MCF 10A (cell line): ENCODE data around the gene KLHL25. TPM values are rescaled to one million over a fixed set of nuclear protein-coding genes. Genes with fewer than 3 reads are reported as not detected.
A peak's percentile ranks its signal among the peaks of the same experiment; 100 is the strongest.
"Not testable (repeated sequence)": the region's sequence is repeated elsewhere in the genome, so short reads cannot be mapped to it uniquely, and the experiment has no call there.

Experiments
- BruUV-seq: library from RNA; stranded (reverse); fragments of 400-500 nt; replicated peaks from 2 replicates; lab custom pipeline; 2021; lab: Mats Ljungman, UMichigan
- CTCF ChIA-PET: fragments of 300-600 bp; sonication (Branson Sonifier 250); formaldehyde crosslinking; extraction: SDS; loops from one replicate; lab custom pipeline; 2021; ENCODE audit warnings: antibody characterized with exemption, inconsistent platforms; lab: Yijun Ruan, JAX
- POLR2A ChIA-PET: fragments of 300-600, 350-650 bp; sonication (Branson Sonifier 250); formaldehyde crosslinking; extraction: SDS; loops from one replicate; lab custom pipeline; 2020; ENCODE audit warnings: antibody characterized with exemption, inconsistent platforms; lab: Yijun Ruan, JAX
- DNase-seq: peaks from one replicate; pipeline ENCODE4 v3.0.0-alpha.2; 2018; ENCODE audit not compliant: unreplicated experiment
- H3K27ac Mint-ChIP-seq: one replicate; pipeline ENCODE4 v1.8.0; 2022; ENCODE audit warnings: mild to moderate bottlenecking, low read depth, mixed read lengths; ENCODE audit not compliant: unreplicated experiment
- H3K27me3 Mint-ChIP-seq: one replicate; pipeline ENCODE4 v1.8.0; 2022; ENCODE audit warnings: mixed read lengths; ENCODE audit not compliant: insufficient read depth, unreplicated experiment
- H3K36me3 Mint-ChIP-seq: one replicate; pipeline ENCODE4 v1.8.0; 2022; ENCODE audit warnings: mild to moderate bottlenecking, moderate library complexity, mixed read lengths; ENCODE audit not compliant: insufficient read depth, unreplicated experiment
- H3K4me1 Mint-ChIP-seq: one replicate; pipeline ENCODE4 v1.8.0; 2022; ENCODE audit warnings: mixed read lengths; ENCODE audit not compliant: insufficient read depth, unreplicated experiment
- H3K4me3 Mint-ChIP-seq: one replicate; pipeline ENCODE4 v1.8.0; 2022; ENCODE audit warnings: mild to moderate bottlenecking, moderate library complexity, mixed read lengths; ENCODE audit not compliant: unreplicated experiment
- H3K9me3 Mint-ChIP-seq: one replicate; pipeline ENCODE4 v1.8.0; 2022; ENCODE audit warnings: mixed read lengths; ENCODE audit not compliant: unreplicated experiment
- intact Hi-C: fragments of 100-400 bp; cut with micrococcal nuclease; formaldehyde crosslinking; loops from 2 replicates; pipeline ENCODE4 v1.14.1; 2022
- total RNA-seq: library from RNA; stranded (reverse); gene quantifications from 2 replicates; pipeline ENCODE4 v1.2.3, GENCODE V29; 2022
- TF ChIP-seq, protein P1 (sequence below): fragments of 200-600 bp; IDR thresholded peaks from one replicate; pipeline ENCODE4 v1.8.0; 2022; ENCODE audit warnings: antibody characterized with exemption, mild to moderate bottlenecking; ENCODE audit not compliant: unreplicated experiment

Gene KLHL25
- total RNA-seq, 1 experiment from 2014 or later, result 3.1 TPM

DNA sequence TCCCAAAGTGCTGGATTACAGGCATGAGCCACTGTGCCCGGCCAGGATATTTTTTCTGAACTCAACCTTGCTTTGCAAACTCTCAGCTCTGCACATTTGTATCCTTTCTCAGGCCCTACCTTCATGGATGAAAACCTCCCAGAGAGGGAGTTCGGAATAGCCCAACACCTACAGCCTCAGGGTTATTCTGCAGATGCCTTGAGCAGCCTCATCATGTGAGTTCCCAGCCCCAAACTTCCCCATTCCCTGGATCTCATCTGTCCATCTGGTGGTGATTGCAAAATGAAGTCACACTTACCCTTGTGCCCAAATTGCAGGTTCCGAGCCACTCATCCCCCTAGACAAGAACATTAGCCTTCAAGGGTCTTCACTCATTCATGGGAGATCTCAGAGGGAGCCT is 39.9 kb upstream of the KLHL25 start:
- intact Hi-C loops, result loop anchor here (10.0 kb wide), 1 partner anchor 340 kb away; no protein-coding TSS in a partner anchor
- Mint-ChIP-seq H3K4me1 (no peaks in the 10 kb centered on the region), H3K27ac (no peak overlapping the region), H3K36me3 (no peaks in the 10 kb centered on the region), H3K9me3 (no peaks in the 10 kb centered on the region), H3K4me3 (no peak overlapping the region), H3K27me3 (peaks cover 10% of the 10 kb centered on the region)
- TF ChIP-seq, protein P1, sequence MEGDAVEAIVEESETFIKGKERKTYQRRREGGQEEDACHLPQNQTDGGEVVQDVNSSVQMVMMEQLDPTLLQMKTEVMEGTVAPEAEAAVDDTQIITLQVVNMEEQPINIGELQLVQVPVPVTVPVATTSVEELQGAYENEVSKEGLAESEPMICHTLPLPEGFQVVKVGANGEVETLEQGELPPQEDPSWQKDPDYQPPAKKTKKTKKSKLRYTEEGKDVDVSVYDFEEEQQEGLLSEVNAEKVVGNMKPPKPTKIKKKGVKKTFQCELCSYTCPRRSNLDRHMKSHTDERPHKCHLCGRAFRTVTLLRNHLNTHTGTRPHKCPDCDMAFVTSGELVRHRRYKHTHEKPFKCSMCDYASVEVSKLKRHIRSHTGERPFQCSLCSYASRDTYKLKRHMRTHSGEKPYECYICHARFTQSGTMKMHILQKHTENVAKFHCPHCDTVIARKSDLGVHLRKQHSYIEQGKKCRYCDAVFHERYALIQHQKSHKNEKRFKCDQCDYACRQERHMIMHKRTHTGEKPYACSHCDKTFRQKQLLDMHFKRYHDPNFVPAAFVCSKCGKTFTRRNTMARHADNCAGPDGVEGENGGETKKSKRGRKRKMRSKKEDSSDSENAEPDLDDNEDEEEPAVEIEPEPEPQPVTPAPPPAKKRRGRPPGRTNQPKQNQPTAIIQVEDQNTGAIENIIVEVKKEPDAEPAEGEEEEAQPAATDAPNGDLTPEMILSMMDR, result no peak
- BruUV-seq, result no TSS peak
- no peak for DNase-seq
- CTCF ChIA-PET, result interaction anchor here (0.6 to 0.8 kb wide), 2 partner anchors 15 to 34 kb away, joined by 3 read pairs; no protein-coding TSS in a partner anchor
- POLR2A ChIA-PET, result interaction anchor here (1.0 kb wide), 1 partner anchor 56 kb away, joined by 3 read pairs; no protein-coding TSS in a partner anchor

DNA sequence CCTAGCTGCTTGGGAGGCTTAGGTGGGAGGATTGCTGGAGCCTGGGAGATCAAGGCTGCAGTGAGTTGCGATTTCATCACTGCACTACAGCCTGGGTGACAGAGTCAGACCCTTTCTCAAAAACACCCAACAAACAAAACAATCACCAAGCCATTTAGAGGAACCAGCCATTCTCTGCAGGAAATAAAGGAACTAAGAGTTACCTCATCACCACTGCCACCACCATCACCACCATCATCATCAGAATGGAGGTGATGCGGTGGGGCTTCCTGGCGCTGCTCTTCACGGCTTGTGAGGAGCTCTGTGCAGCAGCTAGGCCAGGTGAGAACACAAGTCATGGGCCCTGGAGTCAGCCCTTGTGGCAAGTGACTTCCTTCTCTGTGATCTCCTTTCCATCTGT is 37.7 kb upstream of the KLHL25 start:
- intact Hi-C loops, result loop anchor here (10.0 kb wide), 1 partner anchor 338 kb away; no protein-coding TSS in a partner anchor

DNA sequence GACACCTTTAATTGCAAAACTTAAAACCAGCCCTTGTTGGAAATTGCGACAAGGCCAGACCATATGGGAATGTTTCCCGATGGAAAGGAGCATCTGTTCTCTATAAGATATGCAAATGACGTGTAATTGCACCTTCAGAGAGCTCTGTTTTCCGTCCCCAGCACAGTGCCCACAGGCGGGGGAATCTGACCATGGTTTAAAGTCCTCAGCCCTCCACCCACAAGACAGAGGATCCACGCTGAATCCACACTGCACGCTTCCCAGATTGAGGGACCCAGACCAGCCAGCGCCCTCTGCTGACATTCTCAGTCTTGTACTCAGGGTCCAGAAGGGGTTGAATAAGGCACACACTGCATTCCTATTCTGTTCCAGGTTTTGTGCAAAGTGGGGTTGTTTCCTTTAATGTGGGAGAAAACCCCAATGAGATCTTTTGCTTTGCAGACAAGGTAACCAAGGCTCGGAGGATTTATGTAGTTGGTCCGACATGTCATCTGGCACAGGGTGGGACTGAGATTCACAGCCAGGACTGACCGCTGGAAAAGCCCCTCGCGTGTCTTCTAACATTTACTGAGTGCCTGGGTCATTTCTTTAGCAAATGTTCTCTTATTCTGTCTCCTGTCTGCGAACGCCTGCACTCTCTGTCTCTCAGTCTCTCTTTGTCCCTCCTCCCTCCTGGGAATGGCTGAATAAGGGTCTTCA is 36.8 kb upstream of the KLHL25 start:
- Mint-ChIP-seq H3K4me1 (no peaks in the 10 kb centered on the region), H3K36me3 (no peaks in the 10 kb centered on the region), H3K4me3 (no peak overlapping the region), H3K9me3 (no peaks in the 10 kb centered on the region), H3K27ac (no peak overlapping the region), H3K27me3 (peaks cover 10% of the 10 kb centered on the region)
- peak; percentile 59 for DNase-seq
- TF ChIP-seq, protein P1, result peak; percentile 40
- no TSS peak for BruUV-seq
- CTCF ChIA-PET, result interaction anchor here (0.6 to 2.9 kb wide), 8 partner anchors 9 to 103 kb away, joined by 3 to 17 read pairs (median 4); no protein-coding TSS in a partner anchor
- intact Hi-C loops, result loop anchor here (1.0 to 10.0 kb wide), 3 partner anchors 31 to 337 kb away; no protein-coding TSS in a partner anchor
- POLR2A ChIA-PET, result no interaction called here

More for the DNA sequence above, 37.7 kb upstream of the KLHL25 start:
- Mint-ChIP-seq H3K4me1 (no peaks in the 10 kb centered on the region), H3K4me3 (no peak overlapping the region), H3K9me3 (no peaks in the 10 kb centered on the region), H3K27me3 (peaks cover 10% of the 10 kb centered on the region), H3K27ac (no peak overlapping the region), H3K36me3 (no peaks in the 10 kb centered on the region)
- DNase-seq, result no peak
- TF ChIP-seq, protein P1, result no peak
- POLR2A ChIA-PET, result no interaction called here
- CTCF ChIA-PET, result interaction anchor here (0.6 to 2.2 kb wide), 4 partner anchors 32 to 402 kb away, joined by 3 to 12 read pairs (median 4); no protein-coding TSS in a partner anchor
- no TSS peak for BruUV-seq

DNA sequence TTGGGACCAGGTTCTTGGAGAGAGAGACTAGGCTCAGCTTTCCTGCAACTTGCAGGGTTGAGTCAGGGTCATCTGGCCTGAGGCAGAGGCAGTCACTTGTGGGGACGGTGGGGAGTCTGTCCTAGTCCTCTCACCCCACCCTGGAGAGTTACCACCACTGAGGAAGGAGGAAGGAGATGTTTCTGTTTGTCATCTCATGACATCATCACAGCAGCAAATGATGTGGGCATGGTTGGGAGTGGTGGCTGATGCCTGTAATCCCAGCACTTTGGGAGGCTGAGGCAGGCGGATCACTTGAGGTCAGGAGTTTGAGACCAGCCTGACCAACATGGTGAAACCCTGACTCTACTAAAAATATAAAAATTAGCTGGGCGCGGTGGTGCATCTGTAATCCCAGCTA is 35.0 kb upstream of the KLHL25 start:
- intact Hi-C loops, result loop anchor here (2.0 to 10.0 kb wide), 2 partner anchors 99 to 335 kb away; no protein-coding TSS in a partner anchor
- CTCF ChIA-PET, result interaction anchor here (0.7 to 2.9 kb wide), 4 partner anchors 11 to 513 kb away, joined by 3 to 17 read pairs (median 4); no protein-coding TSS in a partner anchor
- not testable (repeated sequence) for BruUV-seq

More for the DNA sequence above, 35.0 kb upstream of the KLHL25 start:
- H3K4me3 Mint-ChIP-seq, H3K9me3 Mint-ChIP-seq, H3K4me1 Mint-ChIP-seq, DNase-seq, H3K27ac Mint-ChIP-seq, H3K36me3 Mint-ChIP-seq: not testable (repeated sequence)
- H3K27me3 Mint-ChIP-seq, result peaks cover 10% of the 10 kb centered on the region
- POLR2A ChIA-PET, result interaction anchor here (0.7 kb wide), 1 partner anchor 470 kb away, joined by 3 read pairs; no protein-coding TSS in a partner anchor
